NB4 (cell line): Measurements from ENCODE around the gene OBSCN.

Experiments
- MYC ChIP-seq: IDR thresholded peaks from 2 replicates; pipeline ENCODE4 v1.6.1; 2011; ENCODE audit warnings: low read depth, low read length
- POLR2A ChIP-seq: IDR thresholded peaks from 2 replicates; pipeline ENCODE4 v1.6.1; 2011; ENCODE audit warnings: mild to moderate bottlenecking; ENCODE audit not compliant: insufficient read length; ENCODE audit errors: extremely low read depth
- TF ChIP-seq, protein P1 (sequence below): IDR thresholded peaks from one replicate; pipeline ENCODE4 v1.5.1; 2012; ENCODE audit warnings: low read depth, low read length
- TF ChIP-seq, protein P2 (sequence below): IDR thresholded peaks from 2 replicates; pipeline ENCODE4 v1.6.1; 2011; ENCODE audit warnings: low read depth, low read length

DNA sequence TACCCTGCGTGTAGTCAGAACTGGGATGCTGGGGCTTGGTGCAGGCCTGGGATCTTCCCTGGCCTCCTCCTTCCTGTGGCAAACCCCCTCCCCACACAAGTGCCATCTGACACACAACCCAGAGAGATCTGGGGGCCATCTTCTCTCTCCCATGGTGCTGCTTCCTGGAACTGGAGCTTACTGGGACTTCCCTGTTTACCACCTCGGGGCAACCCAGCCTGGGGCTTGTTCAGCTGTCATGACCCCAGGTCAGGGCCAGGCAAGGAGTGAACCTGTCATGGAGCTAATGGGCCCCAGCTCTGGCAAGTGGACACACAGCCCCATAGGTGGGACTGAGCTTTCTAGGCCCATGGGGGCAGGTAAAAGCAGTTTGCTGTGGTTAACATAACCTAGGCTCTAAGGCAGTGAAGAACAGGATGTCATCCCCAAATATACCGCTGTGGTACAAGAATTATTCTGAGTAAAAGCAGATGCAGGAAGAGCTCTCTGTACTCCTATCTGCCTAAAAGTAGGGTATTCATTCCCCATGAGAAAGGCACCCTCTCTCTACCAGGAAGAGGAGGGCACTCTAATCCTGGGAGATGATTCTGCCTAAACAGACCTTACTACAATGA is 196.4 kb downstream of the OBSCN start:
- TF ChIP-seq, protein P1, sequence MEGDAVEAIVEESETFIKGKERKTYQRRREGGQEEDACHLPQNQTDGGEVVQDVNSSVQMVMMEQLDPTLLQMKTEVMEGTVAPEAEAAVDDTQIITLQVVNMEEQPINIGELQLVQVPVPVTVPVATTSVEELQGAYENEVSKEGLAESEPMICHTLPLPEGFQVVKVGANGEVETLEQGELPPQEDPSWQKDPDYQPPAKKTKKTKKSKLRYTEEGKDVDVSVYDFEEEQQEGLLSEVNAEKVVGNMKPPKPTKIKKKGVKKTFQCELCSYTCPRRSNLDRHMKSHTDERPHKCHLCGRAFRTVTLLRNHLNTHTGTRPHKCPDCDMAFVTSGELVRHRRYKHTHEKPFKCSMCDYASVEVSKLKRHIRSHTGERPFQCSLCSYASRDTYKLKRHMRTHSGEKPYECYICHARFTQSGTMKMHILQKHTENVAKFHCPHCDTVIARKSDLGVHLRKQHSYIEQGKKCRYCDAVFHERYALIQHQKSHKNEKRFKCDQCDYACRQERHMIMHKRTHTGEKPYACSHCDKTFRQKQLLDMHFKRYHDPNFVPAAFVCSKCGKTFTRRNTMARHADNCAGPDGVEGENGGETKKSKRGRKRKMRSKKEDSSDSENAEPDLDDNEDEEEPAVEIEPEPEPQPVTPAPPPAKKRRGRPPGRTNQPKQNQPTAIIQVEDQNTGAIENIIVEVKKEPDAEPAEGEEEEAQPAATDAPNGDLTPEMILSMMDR: no peak
- no peak for TF ChIP-seq POLR2A
- TF ChIP-seq, protein P2, sequence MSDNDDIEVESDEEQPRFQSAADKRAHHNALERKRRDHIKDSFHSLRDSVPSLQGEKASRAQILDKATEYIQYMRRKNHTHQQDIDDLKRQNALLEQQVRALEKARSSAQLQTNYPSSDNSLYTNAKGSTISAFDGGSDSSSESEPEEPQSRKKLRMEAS: no peak
- no peak for TF ChIP-seq MYC
